Dermis lymphatic vessel endothelial cell (primary cell): Measurements from ENCODE around the gene AK4. TPM values are rescaled to one million over a fixed set of nuclear protein-coding genes. Genes with fewer than 3 reads are reported as not detected.

Experiments
- total RNA-seq: library from RNA; depleted of rRNA; stranded (reverse); fragments of >200 nt; gene quantifications from 2 replicates; pipeline ENCODE4 v1.2.1, GENCODE V29; 2014

AK4 gene
- total RNA-seq, result 15.8 and 23.5 TPM in 2 replicates

DNA sequence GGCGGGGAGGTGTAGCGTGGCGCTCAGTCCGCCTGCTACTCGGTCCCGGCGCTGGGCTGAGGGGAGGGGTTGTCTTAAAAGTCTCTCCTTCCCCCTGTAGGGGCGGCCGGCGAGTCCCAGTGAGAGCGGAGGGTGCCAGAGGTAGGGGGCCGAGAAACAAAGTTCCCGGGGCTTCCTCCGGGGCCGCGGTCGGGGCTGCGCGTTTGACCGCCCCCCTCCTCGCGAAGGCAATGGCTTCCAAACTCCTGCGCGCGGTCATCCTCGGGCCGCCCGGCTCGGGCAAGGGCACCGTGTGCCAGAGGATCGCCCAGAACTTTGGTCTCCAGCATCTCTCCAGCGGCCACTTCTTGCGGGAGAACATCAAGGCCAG lies at the start of gene AK4:
TSS of gene AK4 (plus strand) at position 26 of the 370 bp plus-strand sequence. CDS start at position 231, 205 bp downstream.

Other genes with a start within 250 kb of the AK4 start
- 164 and 220 TPM in 2 replicates for gene JAK1, start 181.7 kb upstream of the AK4 start, total RNA-seq
- 3.5 and 5.3 TPM in 2 replicates for gene DNAJC6, start 161.3 kb downstream of the AK4 start, total RNA-seq